Esophagus squamous epithelium (tissue), 5 donors: ENCODE results near the gene FIGN. TPM values are rescaled to one million over a fixed set of nuclear protein-coding genes. Genes with fewer than 3 reads are reported as not detected.

ENCODE experiments used
- DNase-seq: peaks from one replicate; lab custom pipeline; 2025; lab: John Stamatoyannopoulos, UW
- H3K27ac ChIP-seq, 4 donors: fragments of 200-600 bp; sonication (generic); one replicate each; pipeline ENCODE4 v1.5.1; 2016 to 2019; ENCODE audit warnings: mild to moderate bottlenecking in 1 of 4
- H3K27me3 ChIP-seq, 4 donors: fragments of 200-600 bp; sonication (generic); 1 replicate in 3 of 4; 2 replicates in 1 of 4; pipeline versions ENCODE4 v1.5.1 to v1.6.0; 2017 to 2021; ENCODE audit warnings: antibody characterized with exemption in 1 of 4
- H3K36me3 ChIP-seq, 3 donors: fragments of 200-600 bp; sonication (generic); one replicate each; pipeline ENCODE4 v1.5.1; 2016 to 2019
- H3K4me1 ChIP-seq, 3 donors: fragments of 200-600 bp; sonication (generic); one replicate each; pipeline ENCODE4 v1.5.1; 2017 to 2019
- H3K4me3 ChIP-seq, 4 donors: fragments of 200-600 bp; sonication (generic); 1 replicate in 3 of 4; 2 replicates in 1 of 4; pipeline ENCODE4 v1.5.1; 2016 to 2019; ENCODE audit warnings: mild to moderate bottlenecking in 2 of 4, moderate library complexity in 1 of 4
- H3K9me3 ChIP-seq, 3 donors: fragments of 200-600 bp; sonication (generic); one replicate each; pipeline ENCODE4 v1.5.1; 2016 to 2019
- CTCF ChIP-seq, 6 experiments: fragments of 450-650 bp in 4 of 6; fragments of 200-600 bp in 2 of 6; sonication (generic) in 2 of 6; IDR thresholded peaks; one replicate each; pipeline ENCODE4 v1.5.1; 2016 to 2019; ENCODE audit warnings: antibody characterized with exemption in 6 of 6, mild to moderate bottlenecking in 4 of 6, moderate library complexity in 4 of 6
- POLR2A ChIP-seq, 4 donors: fragments of 450-650 bp; IDR thresholded peaks; one replicate each; pipeline ENCODE4 v1.6.1; 2017; ENCODE audit warnings: antibody characterized with exemption in 4 of 4, mild to moderate bottlenecking in 4 of 4, moderate library complexity in 3 of 4
- WGBS, 2 donors: methylation state at CpG; one replicate each; pipeline ENCODE4 v1.1.5; 2018; 5-methylcytosine and 5-hydroxymethylcytosine counted together
- intact Hi-C: fragments of 100-400 bp; cut with DNase I; formaldehyde crosslinking; loops from one replicate; pipeline ENCODE4 v1.15.0; 2022
- total RNA-seq, 4 donors: library from RNA; depleted of rRNA; stranded (reverse); fragments of >200 nt; gene quantifications; one replicate each; pipeline ENCODE4 v1.1.0, GENCODE V29; 2016
- donor health status: DM: yes; HTN: yes; CAD: no.

FIGN gene
- total RNA-seq, 4 donors from 2014 or later: 0.38 to 2.1 (median 1.8) TPM

GRCh38 chr2:163647300-163647699 is 88.5 kb downstream of the FIGN start:
- no peak overlapping the region for H3K4me3 ChIP-seq
- DNase-seq: no peak
- no peak overlapping the region for H3K27ac ChIP-seq

GRCh38 chr2:163646687-163647086 is 89.1 kb downstream of the FIGN start:
- Histone ChIP-seq H3K4me3 (no peak overlapping the region), H3K4me1 (no peaks in the 10 kb centered on the region), H3K9me3 (no peaks in the 10 kb centered on the region), H3K36me3 (no peaks in the 10 kb centered on the region), H3K27me3 (no peaks in the 10 kb centered on the region), H3K27ac (no peak overlapping the region)
- no peak for TF ChIP-seq POLR2A (IDR thresholded peaks at IDR 0.05)
- TF ChIP-seq CTCF (IDR thresholded peaks at IDR 0.05): no peak
- 63 to 79% methylated on average over 1 of the region's 1 CpG for WGBS, 2 donors
- intact Hi-C loops: no loop called here
- DNase-seq: no peak

More at GRCh38 chr2:163647300-163647699, 88.5 kb downstream of the FIGN start:
- intact Hi-C loops: no loop called here
- H3K9me3 ChIP-seq: no peaks in the 10 kb centered on the region
- no peaks in the 10 kb centered on the region for H3K4me1 ChIP-seq
- H3K27me3 ChIP-seq: no peaks in the 10 kb centered on the region
- TF ChIP-seq POLR2A (IDR thresholded peaks at IDR 0.05): no peak
- TF ChIP-seq CTCF (IDR thresholded peaks at IDR 0.05): no peak
- no peaks in the 10 kb centered on the region for H3K36me3 ChIP-seq

- Histone ChIP-seq H3K9me3 (no peaks in the 10 kb centered on the region), H3K27me3 (no peaks in the 10 kb centered on the region), H3K27ac (no peak overlapping the region), H3K36me3 (no peaks in the 10 kb centered on the region), H3K4me3 (no peak overlapping the region), H3K4me1 (no peaks in the 10 kb centered on the region)
- intact Hi-C loops: no loop called here
- no peak for TF ChIP-seq POLR2A (IDR thresholded peaks at IDR 0.05)
- TF ChIP-seq CTCF (IDR thresholded peaks at IDR 0.05): no peak
- no peak for DNase-seq
- 88 to 98% methylated on average over 2 of the region's 2 CpGs for WGBS, 2 donors
Measured at GRCh38 chr2:163644238-163644637, 91.6 kb downstream of the FIGN start.

- Histone ChIP-seq H3K27me3 (no peaks in the 10 kb centered on the region), H3K4me1 (no peaks in the 10 kb centered on the region), H3K27ac (no peak overlapping the region), H3K36me3 (no peaks in the 10 kb centered on the region), H3K9me3 (no peaks in the 10 kb centered on the region), H3K4me3 (no peak overlapping the region)
- WGBS, 2 donors: 58% methylated on average over 1 of the region's 1 CpG
- intact Hi-C loops: no loop called here
- DNase-seq: no peak
- TF ChIP-seq CTCF (IDR thresholded peaks at IDR 0.05): no peak
- no peak for TF ChIP-seq POLR2A (IDR thresholded peaks at IDR 0.05)
Measured at GRCh38 chr2:163641986-163642385, 93.8 kb downstream of the FIGN start.

- intact Hi-C loops: no loop called here
- Histone ChIP-seq H3K36me3 (no peaks in the 10 kb centered on the region), H3K4me3 (no peak overlapping the region), H3K27ac (no peak overlapping the region), H3K4me1 (no peaks in the 10 kb centered on the region), H3K27me3 (no peaks in the 10 kb centered on the region), H3K9me3 (no peaks in the 10 kb centered on the region)
- no peak for TF ChIP-seq CTCF (IDR thresholded peaks at IDR 0.05)
- TF ChIP-seq POLR2A (IDR thresholded peaks at IDR 0.05): no peak
- no peak for DNase-seq
- 79 to 86% methylated on average over 6 of the region's 6 CpGs for WGBS, 2 donors
Measured at GRCh38 chr2:163640542-163641193, 95.1 kb downstream of the FIGN start.
